Loucy (cell line): ENCODE measurements around the gene RFT1.
A peak's percentile ranks its signal among the peaks of the same experiment; 100 is the strongest.

Experiments used
- H2AFZ ChIP-seq: fragments of 200-600 bp; sonication (generic); 2 replicates; pipeline ENCODE4 v1.6.0; 2016; ENCODE audit warnings: antibody characterized with exemption, mild to moderate bottlenecking, low read length, moderate library complexity
- H3F3A ChIP-seq: fragments of 200-600 bp; 2 replicates; pipeline ENCODE4 v1.6.0; 2016; ENCODE audit warnings: antibody characterized with exemption, low read depth, mild to moderate bottlenecking
- H3K27me3 ChIP-seq: fragments of 200-600 bp; sonication (generic); 2 replicates; pipeline ENCODE4 v1.6.1; 2014; ENCODE audit warnings: low read length, mild to moderate bottlenecking; ENCODE audit not compliant: insufficient read depth, poor library complexity, severe bottlenecking
- H3K36me3 ChIP-seq: fragments of 200-600 bp; sonication (generic); 2 replicates; pipeline ENCODE4 v1.6.1; 2016; ENCODE audit warnings: low read length; ENCODE audit not compliant: insufficient read depth
- H3K4me1 ChIP-seq: fragments of 200-600 bp; sonication (generic); 2 replicates; pipeline ENCODE4 v1.5.1; 2014; ENCODE audit warnings: low read length, mild to moderate bottlenecking; ENCODE audit not compliant: insufficient read depth, poor library complexity, severe bottlenecking
- H3K4me2 ChIP-seq: fragments of 200-600 bp; sonication (generic); 2 replicates; pipeline ENCODE4 v1.6.0; 2014; ENCODE audit warnings: antibody characterized with exemption, low read length, low read depth, mild to moderate bottlenecking; ENCODE audit not compliant: poor library complexity, severe bottlenecking
- H3K4me3 ChIP-seq: fragments of 200-600 bp; sonication (generic); 2 replicates; pipeline ENCODE4 v1.5.1; 2014; ENCODE audit warnings: low read length, mild to moderate bottlenecking, mixed read lengths; ENCODE audit not compliant: poor library complexity, severe bottlenecking
- H3K79me2 ChIP-seq: fragments of 200-600 bp; sonication (generic); 2 replicates; pipeline ENCODE4 v1.6.1; 2014; ENCODE audit warnings: low read length; ENCODE audit not compliant: insufficient read depth
- H3K9ac ChIP-seq: fragments of 200-600 bp; sonication (generic); 2 replicates; pipeline ENCODE4 v1.6.0; 2014; ENCODE audit warnings: mild to moderate bottlenecking, low read depth, low read length, moderate library complexity; ENCODE audit not compliant: poor library complexity, severe bottlenecking
- H3K9me2 ChIP-seq: fragments of 200-600 bp; sonication (generic); replicated peaks from 2 replicates; pipeline ENCODE4 v1.6.1; 2016; ENCODE audit warnings: low read depth, low read length, mixed read lengths
- H3K9me3 ChIP-seq: fragments of 200-600 bp; sonication (generic); 2 replicates; pipeline ENCODE4 v1.6.1; 2014; ENCODE audit warnings: mild to moderate bottlenecking, antibody characterized with exemption, low read length, low read depth; ENCODE audit not compliant: insufficient read depth
- H4K20me1 ChIP-seq: fragments of 200-600 bp; sonication (generic); 2 replicates; pipeline ENCODE4 v1.6.0; 2014; ENCODE audit warnings: antibody characterized with exemption, low read length, mild to moderate bottlenecking; ENCODE audit not compliant: insufficient read depth, poor library complexity, severe bottlenecking
- CTCF ChIP-seq: fragments of 200-600 bp; sonication (generic); conservative IDR thresholded peaks from 2 replicates; pipeline ENCODE4 v1.5.1; 2014; ENCODE audit warnings: mild to moderate bottlenecking, antibody characterized with exemption, low read length
- EZH2phosphoT487 ChIP-seq: fragments of 200-600 bp; IDR thresholded peaks from 2 replicates; pipeline ENCODE4 v1.6.1; 2018; ENCODE audit warnings: antibody characterized with exemption, mild to moderate bottlenecking, moderate library complexity, borderline replicate concordance

Gene RFT1

DNA sequence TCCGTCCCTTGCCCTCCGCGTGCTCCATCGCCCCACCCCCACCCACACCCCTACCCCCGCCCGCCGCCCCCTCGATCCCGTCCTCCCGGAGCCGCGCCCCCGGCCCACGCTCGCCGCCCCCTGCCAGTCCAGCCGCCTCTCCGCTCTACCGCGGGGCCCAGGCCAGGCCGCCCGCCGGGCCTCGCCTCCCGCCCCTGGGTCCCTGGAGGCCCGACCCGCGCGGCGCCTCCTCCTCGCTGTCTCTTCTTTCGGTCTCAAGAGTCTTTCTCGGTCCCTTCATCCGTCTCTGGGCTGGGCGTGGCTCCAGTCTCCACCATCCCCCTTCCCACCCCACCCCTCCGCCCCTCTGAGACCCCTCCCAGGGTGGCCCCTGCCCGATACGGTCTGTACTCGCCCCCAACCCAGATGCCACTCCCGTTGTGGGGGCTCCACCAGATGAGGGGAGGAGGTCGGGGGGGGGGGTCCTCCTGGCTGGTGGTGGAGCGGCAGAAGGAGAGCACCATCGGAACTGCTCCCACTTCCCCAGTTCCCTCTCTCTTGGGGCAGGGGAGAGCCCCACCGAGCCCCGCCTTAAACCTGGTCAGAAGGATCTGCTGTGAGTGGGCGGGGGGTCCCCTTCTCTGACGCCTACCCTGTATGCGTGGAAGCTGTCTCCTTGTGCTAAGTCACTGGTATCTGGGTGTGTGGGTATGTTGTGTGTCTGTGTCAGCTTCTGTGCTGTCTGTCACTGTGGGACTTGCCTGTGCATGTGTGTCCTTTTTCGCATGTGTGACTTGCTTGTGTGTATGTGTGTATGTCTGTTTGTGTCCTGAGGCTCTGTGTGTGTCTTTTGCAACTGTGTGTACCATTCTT is 31.8 kb upstream of the RFT1 start:
- Histone ChIP-seq H3K9me2 (no peaks in the 10 kb centered on the region), H3K9me3 (no peaks in the 10 kb centered on the region), H4K20me1 (no peaks in the 10 kb centered on the region), H3K4me3 (peak overlapping the region; percentile 75), H3K79me2 (no peaks in the 10 kb centered on the region; the same call in 1 of the 2 replicates), H3K4me1 (peaks cover 37% of the 10 kb centered on the region), H3K27me3 (no peaks in the 10 kb centered on the region), H3K36me3 (no peaks in the 10 kb centered on the region), H3K9ac (peak overlapping the region; percentile 66), H2AFZ (no peak overlapping the region), H3F3A (no peaks in the 10 kb centered on the region), H3K4me2 (peak overlapping the region; percentile 50)
- TF ChIP-seq CTCF (no peak), EZH2phosphoT487 (no peak)

- Histone ChIP-seq H3K4me3 (peak overlapping the region; percentile 75), H3K36me3 (no peaks in the 10 kb centered on the region), H3K4me2 (peak overlapping the region; percentile 66), H2AFZ (peak overlapping the region; percentile 82), H3K9me3 (no peaks in the 10 kb centered on the region), H4K20me1 (no peaks in the 10 kb centered on the region), H3K4me1 (peaks cover 31% of the 10 kb centered on the region), H3K9me2 (no peaks in the 10 kb centered on the region), H3K9ac (peak overlapping the region; percentile 66), H3K79me2 (no peaks in the 10 kb centered on the region; the same call in 1 of the 2 replicates), H3K27me3 (no peaks in the 10 kb centered on the region), H3F3A (no peaks in the 10 kb centered on the region)
- TF ChIP-seq EZH2phosphoT487 = no peak
- no peak for TF ChIP-seq CTCF
Measured at GRCh38 chr3:53161450-53161819, 31.2 kb upstream of the RFT1 start.

DNA sequence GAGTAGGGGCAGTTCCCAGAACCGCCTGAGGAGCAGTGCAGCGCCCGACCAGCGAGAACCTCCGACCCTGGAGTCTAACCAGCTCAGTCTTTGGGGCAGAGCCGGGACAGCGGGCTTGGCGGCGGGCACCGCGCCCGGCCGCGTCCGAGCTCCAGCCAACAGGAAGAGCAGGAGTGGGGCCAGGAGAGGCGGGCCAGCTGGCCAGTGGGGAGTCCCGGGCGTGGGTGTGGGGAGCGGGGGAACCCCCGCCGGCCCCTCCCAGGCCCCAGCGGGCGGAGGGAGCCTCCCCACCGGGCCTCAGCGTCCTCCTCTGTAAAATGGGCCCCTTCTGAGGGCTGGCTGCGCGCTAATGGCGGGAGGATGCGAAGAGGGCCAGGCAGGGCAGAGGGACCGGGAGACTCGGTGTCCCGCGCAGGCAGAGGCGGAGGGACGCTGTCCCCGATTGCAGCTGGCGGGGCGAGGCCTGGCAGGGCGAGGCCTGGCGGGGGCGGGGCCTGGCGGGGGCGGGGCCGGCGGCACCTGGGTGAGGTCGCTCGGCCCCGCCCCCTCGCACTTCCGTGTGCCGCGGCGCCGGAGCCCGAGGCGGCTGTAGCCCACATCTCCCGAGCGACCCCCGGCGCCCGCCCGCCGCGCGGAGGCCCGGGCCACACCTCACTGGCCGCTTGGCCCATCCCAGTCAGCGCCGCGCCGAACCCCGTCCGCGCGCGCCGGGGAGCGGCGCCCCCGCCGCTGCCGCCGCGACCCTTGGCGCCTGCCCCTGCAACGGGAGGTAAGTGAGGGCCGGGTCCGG is 30.6 kb upstream of the RFT1 start, which contains the start of gene PRKCD:
PRKCD (plus strand) TSS at position 550 of the 790 bp plus-strand sequence. CDS start 17,214 bp downstream, outside the sequence.
- H3F3A ChIP-seq = no peaks in the 10 kb centered on the region
- H3K4me2 ChIP-seq = peak within 1 kb of the TSS; percentile 81
- H2AFZ ChIP-seq = peak within 1 kb of the TSS; percentile 89
- no peaks in the 10 kb centered on the region; the same call in 1 of the 2 replicates for H3K79me2 ChIP-seq
- H3K4me3 ChIP-seq = peak within 1 kb of the TSS; percentile 75
- no peaks in the 10 kb centered on the region for H3K9me2 ChIP-seq
- peaks cover 28% of the 10 kb centered on the region for H3K4me1 ChIP-seq
- H3K36me3 ChIP-seq = no peaks in the 10 kb centered on the region
- peak within 1 kb of the TSS; percentile 66 for H3K9ac ChIP-seq
- H4K20me1 ChIP-seq = no peaks in the 10 kb centered on the region
- TF ChIP-seq EZH2phosphoT487 (no peak), CTCF (peak; percentile 34; the same call in 1 of the 2 replicates)
- H3K9me3 ChIP-seq = no peaks in the 10 kb centered on the region
- no peaks in the 10 kb centered on the region for H3K27me3 ChIP-seq
